Nephron progenitor cell (in vitro differentiated cells): ENCODE measurements around the gene CARS1.

Experiments
- DNase-seq: peaks from one replicate; pipeline ENCODE4 v3.0.0; 2021
- H3K27ac Mint-ChIP-seq: 2 replicates; pipeline ENCODE4 v1.8.0; 2021; ENCODE audit warnings: mild to moderate bottlenecking, moderate library complexity, mixed read lengths
- H3K27me3 Mint-ChIP-seq: 2 replicates; pipeline ENCODE4 v1.8.0; 2021; ENCODE audit warnings: mild to moderate bottlenecking, low read depth, mixed read lengths; ENCODE audit not compliant: poor library complexity
- H3K36me3 Mint-ChIP-seq: 2 replicates; pipeline ENCODE4 v1.8.0; 2021; ENCODE audit warnings: low read depth, mixed read lengths
- H3K4me1 Mint-ChIP-seq: 2 replicates; pipeline ENCODE4 v1.8.0; 2021; ENCODE audit warnings: mixed read lengths
- H3K4me3 Mint-ChIP-seq: 2 replicates; pipeline ENCODE4 v1.8.0; 2021; ENCODE audit warnings: mild to moderate bottlenecking, moderate library complexity, mixed read lengths
- H3K9me3 Mint-ChIP-seq: 2 replicates; pipeline ENCODE4 v1.8.0; 2021; ENCODE audit warnings: mild to moderate bottlenecking, moderate library complexity, mixed read lengths
- TF ChIP-seq, protein P1 (sequence below): fragments of 200-600 bp; sonication (generic); IDR thresholded peaks from 2 replicates; pipeline ENCODE4 v1.5.0; 2021; ENCODE audit warnings: antibody characterized with exemption

The CARS1 gene

GRCh38 chr11:3090096-3090901 lies 33.1 kb upstream of the CARS1 start:
- Mint-ChIP-seq H3K4me1 (peaks cover 8% of the 10 kb centered on the region), H3K36me3 (no peaks in the 10 kb centered on the region), H3K9me3 (no peaks in the 10 kb centered on the region), H3K27me3 (peaks cover 7% of the 10 kb centered on the region), H3K27ac (no peak overlapping the region), H3K4me3 (no peak overlapping the region)
- no peak for DNase-seq
- TF ChIP-seq, protein P1, sequence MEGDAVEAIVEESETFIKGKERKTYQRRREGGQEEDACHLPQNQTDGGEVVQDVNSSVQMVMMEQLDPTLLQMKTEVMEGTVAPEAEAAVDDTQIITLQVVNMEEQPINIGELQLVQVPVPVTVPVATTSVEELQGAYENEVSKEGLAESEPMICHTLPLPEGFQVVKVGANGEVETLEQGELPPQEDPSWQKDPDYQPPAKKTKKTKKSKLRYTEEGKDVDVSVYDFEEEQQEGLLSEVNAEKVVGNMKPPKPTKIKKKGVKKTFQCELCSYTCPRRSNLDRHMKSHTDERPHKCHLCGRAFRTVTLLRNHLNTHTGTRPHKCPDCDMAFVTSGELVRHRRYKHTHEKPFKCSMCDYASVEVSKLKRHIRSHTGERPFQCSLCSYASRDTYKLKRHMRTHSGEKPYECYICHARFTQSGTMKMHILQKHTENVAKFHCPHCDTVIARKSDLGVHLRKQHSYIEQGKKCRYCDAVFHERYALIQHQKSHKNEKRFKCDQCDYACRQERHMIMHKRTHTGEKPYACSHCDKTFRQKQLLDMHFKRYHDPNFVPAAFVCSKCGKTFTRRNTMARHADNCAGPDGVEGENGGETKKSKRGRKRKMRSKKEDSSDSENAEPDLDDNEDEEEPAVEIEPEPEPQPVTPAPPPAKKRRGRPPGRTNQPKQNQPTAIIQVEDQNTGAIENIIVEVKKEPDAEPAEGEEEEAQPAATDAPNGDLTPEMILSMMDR = no peak

DNA sequence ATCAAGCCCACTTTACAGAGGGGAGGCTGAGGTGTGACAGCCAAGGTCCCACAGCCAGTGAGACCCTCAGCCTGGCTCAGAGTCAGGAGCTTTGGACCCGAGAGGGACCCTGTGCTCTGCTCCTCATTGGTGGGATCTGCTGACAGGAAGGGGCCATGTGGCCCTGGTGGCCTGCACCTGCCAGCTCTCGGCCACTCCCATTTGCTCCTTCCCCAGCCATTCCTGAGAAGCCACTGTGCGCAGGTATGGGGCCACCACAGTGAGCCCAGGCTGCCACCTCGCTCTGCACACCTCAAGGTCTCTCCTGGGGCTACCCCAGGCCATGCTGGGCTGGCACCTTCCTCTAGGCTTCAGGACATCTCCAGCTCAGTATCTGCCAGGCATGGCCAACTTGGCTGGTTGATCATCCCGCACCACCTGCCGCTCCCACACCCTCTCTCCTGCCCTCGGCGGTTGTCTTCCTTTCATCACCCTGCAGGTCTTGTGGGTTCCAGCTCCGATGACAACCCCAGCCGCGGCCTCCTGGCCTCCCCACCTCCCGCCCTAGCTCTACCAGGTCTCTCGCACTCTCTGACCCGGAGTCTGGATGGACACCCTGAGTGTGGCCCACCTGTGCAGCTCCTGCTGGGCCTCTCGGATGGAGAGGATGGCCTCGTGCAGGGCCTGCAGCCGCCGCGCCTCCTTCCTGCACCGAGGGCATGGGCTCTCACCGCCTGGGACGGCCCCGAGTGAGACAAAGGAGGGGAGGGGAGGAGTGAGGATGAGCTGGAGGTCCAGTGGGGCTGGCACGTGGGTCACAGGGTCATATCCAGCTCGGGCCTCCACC lies 32.2 kb upstream of the CARS1 start:
- TF ChIP-seq, protein P1 = no peak
- peaks cover 8% of the 10 kb centered on the region for H3K4me1 Mint-ChIP-seq
- H3K9me3 Mint-ChIP-seq = no peaks in the 10 kb centered on the region
- no peak overlapping the region for H3K27ac Mint-ChIP-seq
- peaks cover 8% of the 10 kb centered on the region for H3K27me3 Mint-ChIP-seq
- H3K4me3 Mint-ChIP-seq = no peak overlapping the region
- DNase-seq = no peak
- H3K36me3 Mint-ChIP-seq = no peaks in the 10 kb centered on the region

DNA sequence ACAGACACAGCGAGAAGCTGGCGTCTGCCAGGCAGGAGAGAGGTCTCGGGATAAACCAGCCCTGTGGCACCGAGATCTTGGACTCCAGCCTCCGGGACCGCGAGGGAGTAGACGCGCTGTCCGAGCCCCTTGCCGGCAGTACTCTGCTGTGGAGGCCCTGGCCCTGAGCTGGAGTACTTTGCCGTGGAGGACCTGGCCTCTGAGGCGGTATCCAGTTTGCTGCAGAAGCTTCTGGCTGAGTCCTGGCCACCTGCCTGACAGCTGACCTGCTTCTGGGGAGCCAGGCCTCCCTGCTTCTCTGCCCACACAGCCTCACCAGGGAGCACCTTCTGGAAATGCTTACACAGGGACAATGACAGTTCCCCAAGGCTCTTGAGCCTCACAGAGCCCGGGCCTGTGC lies 31.6 kb upstream of the CARS1 start:
- TF ChIP-seq, protein P1 = no peak
- DNase-seq = no peak
- H3K36me3 Mint-ChIP-seq = no peaks in the 10 kb centered on the region
- no peak overlapping the region for H3K4me3 Mint-ChIP-seq
- H3K27ac Mint-ChIP-seq = no peak overlapping the region
- no peaks in the 10 kb centered on the region for H3K9me3 Mint-ChIP-seq
- H3K27me3 Mint-ChIP-seq = peaks cover 14% of the 10 kb centered on the region
- peaks cover 8% of the 10 kb centered on the region for H3K4me1 Mint-ChIP-seq

DNA sequence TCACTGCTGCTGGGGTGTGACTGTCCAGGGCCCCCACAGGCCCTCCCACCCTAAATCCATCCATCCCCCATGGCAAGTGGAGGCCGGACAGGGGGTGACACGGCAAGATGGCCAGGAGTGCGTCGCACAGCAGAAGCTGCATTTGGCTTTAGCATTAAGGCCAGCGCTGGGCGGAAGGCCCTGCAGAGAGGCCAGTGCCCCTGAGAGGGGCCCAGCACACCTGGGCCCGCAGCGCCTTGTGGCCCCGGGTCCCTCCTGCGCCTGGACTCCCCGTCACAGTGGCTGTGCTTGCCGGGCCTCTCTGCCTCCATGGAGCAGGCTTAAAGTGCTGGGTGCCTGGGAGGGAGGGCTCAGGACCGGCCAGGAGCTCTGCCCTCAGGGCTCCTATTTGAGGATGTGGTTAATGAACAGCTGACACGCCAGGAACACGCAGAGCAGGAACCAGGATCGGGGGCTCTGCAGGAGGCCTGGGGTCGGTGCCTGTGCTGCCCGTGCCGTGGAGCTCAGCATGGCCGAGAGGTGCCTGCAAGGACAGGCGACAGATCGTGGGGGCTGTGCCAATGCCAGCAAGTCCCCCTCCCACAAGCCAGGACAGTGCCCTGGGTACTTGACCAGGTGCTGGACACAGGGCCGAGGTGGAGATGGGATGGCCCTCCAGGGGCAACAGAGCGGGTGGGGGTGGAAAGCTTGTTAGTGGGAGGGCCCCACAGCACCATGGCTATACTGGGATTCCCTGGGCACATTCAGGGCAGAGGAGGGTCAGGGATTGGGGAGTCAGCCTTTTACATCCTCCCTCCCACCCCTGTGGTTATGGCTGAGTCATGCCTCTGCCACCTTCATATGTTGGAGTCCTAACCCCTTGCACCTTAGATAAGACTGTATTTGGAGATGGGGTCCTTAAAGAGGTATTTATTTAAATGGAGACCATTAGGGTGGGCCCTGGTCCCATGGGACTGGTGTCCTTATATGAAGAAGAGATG lies 30.9 kb upstream of the CARS1 start:
- Mint-ChIP-seq H3K27me3 (peaks cover 14% of the 10 kb centered on the region), H3K9me3 (no peaks in the 10 kb centered on the region), H3K4me3 (no peak overlapping the region), H3K27ac (no peak overlapping the region), H3K4me1 (peaks cover 4% of the 10 kb centered on the region), H3K36me3 (no peaks in the 10 kb centered on the region)
- DNase-seq = no peak
- TF ChIP-seq, protein P1 = no peak

DNA sequence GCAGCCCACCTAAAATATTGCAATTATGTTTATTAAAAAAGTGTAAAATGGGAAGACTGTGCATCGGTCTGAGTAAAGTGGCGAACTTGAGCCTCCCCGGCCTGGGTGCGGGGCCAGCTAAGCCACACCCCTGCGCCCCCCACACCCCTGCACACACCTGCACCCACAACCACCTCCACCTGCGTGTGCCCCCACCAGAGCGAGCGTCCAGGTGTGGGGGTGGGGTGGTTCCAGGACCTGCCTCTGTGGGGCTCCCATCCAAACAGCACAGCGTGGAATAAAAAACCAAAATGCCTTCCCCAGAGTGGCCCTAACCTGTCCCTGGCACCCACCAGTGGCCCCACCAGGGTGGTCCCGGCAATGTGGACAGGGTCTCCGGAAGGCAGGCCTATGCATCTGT lies 30.1 kb upstream of the CARS1 start:
- Mint-ChIP-seq H3K27ac (no peak overlapping the region), H3K4me1 (peaks cover 4% of the 10 kb centered on the region), H3K9me3 (no peaks in the 10 kb centered on the region), H3K27me3 (peaks cover 14% of the 10 kb centered on the region), H3K4me3 (no peak overlapping the region), H3K36me3 (no peaks in the 10 kb centered on the region)
- TF ChIP-seq, protein P1 = no peak
- no peak for DNase-seq
